MG63 (cell line): ENCODE measurements around the gene OR8G1. TPM values are rescaled to one million over a fixed set of nuclear protein-coding genes. Genes with fewer than 3 reads are reported as not detected.
"Not testable (repeated sequence)": the region's sequence is repeated elsewhere in the genome, so short reads cannot be mapped to it uniquely, and the experiment has no call there.

Source experiments
- DNase-seq: peaks from one replicate; pipeline ENCODE4 v3.0.0-alpha.2; 2020
- H3K27me3 ChIP-seq: fragments of 250-450 bp; sonication (Bioruptor Pico); 2 replicates; pipeline ENCODE4 v1.5.1; 2020; ENCODE audit warnings: mild to moderate bottlenecking, moderate library complexity
- H3K36me3 ChIP-seq: fragments of 250-450 bp; sonication (Bioruptor Pico); 2 replicates; pipeline ENCODE4 v1.5.1; 2020; ENCODE audit warnings: mild to moderate bottlenecking, moderate library complexity
- H3K4me3 ChIP-seq: fragments of 250-450 bp; sonication (Bioruptor Pico); 2 replicates; pipeline ENCODE4 v1.5.1; 2020; ENCODE audit warnings: mild to moderate bottlenecking, moderate library complexity
- H3K9me3 ChIP-seq: fragments of 250-450 bp; sonication (Bioruptor Pico); 2 replicates; pipeline ENCODE4 v1.5.1; 2020; ENCODE audit warnings: mild to moderate bottlenecking, moderate library complexity
- total RNA-seq: library from RNA; depleted of rRNA; stranded (reverse); fragments of >200 nt; shearing (Covaris generic); gene quantifications from 2 replicates; pipeline ENCODE4 v1.2.3, GENCODE V29; 2014; ENCODE audit warnings: low replicate concordance

Gene OR8G1
- total RNA-seq, 1 experiment from 2014 or later = not detected

DNA sequence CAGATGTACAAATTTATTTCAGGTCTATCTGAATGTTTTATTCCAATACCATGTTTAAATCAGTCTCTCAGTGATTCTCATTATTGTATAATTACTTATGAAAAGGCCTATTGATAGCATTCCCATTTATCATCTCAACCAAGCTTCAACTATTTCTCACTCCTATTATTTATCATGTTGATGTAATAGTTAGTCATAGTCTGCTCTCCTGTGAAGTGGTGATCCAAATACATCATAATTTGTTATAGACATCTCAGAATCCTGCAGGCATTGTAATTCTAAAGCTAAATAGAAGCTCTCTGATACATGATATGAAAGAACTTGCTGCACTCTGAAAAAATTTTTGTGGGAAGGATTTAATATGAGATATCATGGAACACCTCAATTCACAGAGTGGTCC, 21.8 kb upstream of the OR8G1 start:
- Histone ChIP-seq H3K4me3 (no peak overlapping the region), H3K27me3 (0 out of 2 replicates have a peak, but pooled peaks cover 2% of the 10 kb centered on the region), H3K36me3 (no peaks in the 10 kb centered on the region), H3K9me3 (no peaks in the 10 kb centered on the region)
- no peak for DNase-seq

DNA sequence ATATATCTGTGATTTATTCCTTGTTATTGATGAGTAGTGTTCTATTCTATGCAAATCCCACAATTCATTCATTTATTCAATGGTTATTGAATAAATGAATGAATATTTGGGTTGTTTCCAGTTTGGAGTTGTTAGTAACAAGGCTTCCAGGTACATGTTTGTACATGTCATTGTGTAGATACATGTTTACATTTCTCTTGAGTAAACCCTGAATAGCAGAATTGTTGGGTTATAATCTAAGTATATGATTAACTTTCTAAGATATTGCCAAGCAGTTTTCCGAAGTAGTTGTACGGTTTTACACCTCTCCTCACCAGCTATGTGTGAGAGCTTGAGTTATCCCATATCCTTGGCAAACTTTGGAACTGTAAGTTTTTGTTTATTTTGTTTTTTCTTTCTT, 18.5 kb upstream of the OR8G1 start:
- no peaks in the 10 kb centered on the region for H3K9me3 ChIP-seq
- H3K27me3 ChIP-seq = 0 out of 2 replicates have a peak, but pooled peaks cover 2% of the 10 kb centered on the region
- no peak for DNase-seq
- H3K36me3 ChIP-seq = no peaks in the 10 kb centered on the region
- H3K4me3 ChIP-seq = no peak overlapping the region

DNA sequence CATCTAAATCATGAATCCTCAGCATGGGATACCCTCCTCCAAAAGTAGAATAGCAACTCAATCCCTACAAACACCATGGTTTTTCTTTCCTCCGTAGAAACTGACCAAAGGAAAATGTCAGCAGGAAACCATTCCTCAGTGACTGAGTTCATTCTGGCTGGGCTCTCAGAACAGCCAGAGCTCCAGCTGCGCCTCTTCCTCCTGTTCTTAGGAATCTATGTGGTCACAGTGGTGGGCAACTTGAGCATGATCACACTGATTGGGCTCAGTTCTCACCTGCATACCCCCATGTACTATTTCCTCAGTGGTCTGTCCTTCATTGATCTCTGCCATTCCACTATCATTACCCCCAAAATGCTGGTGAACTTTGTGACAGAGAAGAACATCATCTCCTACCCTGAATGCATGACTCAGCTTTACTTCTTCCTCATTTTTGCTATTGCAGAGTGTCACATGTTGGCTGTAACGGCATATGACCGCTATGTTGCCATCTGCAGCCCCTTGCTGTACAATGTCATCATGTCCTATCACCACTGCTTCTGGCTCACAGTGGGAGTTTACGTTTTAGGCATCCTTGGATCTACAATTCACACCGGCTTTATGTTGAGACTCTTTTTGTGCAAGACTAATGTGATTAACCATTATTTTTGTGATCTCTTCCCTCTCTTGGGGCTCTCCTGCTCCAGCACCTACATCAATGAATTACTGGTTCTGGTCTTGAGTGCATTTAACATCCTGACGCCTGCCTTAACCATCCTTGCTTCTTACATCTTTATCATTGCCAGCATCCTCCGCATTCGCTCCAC, 16.1 kb upstream of the OR8G1 start:
- DNase-seq = peak; percentile 3
- H3K9me3 ChIP-seq = not testable (repeated sequence)

DNA sequence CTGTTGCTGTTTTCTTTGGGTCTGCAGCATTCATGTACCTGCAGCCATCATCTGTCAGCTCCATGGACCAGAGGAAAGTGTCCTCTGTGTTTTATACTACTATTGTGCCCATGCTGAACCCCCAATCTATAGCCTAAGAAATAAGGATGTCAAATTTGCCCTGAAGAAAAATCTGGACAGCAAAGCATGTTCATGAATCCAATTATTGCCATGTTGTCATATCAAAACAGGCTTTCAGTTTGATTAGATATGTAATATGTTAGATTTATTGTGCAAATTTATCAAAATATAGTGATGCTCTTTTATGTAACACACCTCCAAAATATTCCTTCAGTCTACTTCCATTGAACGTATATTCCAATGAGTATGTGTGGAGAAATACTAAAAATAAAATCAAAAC, 15.4 kb upstream of the OR8G1 start:
- Histone ChIP-seq H3K27me3 (no peaks in the 10 kb centered on the region), H3K4me3 (no peak overlapping the region), H3K9me3 (no peaks in the 10 kb centered on the region), H3K36me3 (no peaks in the 10 kb centered on the region)
- no peak for DNase-seq

More for the DNA sequence above, 16.1 kb upstream of the OR8G1 start:
- not testable (repeated sequence) for H3K27me3 ChIP-seq, H3K4me3 ChIP-seq, H3K36me3 ChIP-seq

DNA sequence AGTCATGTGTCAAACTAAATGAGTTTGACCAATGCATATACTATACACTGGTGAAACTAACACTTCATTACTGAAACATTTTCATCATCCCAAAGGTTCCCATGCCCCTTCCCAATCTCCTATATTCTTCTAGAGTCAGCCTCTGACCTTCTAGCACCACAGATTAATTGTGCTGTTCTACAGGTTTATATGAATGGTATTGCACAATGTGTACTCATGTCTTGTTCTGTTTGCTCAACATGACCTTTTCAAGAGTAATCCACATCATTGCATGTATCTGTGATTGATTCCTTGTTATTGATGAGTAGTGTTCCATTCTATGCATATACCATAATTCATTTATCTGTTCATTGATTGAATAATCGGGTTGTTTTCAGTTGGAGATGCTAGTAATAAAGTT, 7.5 kb upstream of the OR8G1 start:
- DNase-seq = no peak
- Histone ChIP-seq H3K9me3 (no peaks in the 10 kb centered on the region), H3K36me3 (no peaks in the 10 kb centered on the region), H3K27me3 (no peaks in the 10 kb centered on the region; the same call in 1 of the 2 replicates), H3K4me3 (no peak overlapping the region)

DNA sequence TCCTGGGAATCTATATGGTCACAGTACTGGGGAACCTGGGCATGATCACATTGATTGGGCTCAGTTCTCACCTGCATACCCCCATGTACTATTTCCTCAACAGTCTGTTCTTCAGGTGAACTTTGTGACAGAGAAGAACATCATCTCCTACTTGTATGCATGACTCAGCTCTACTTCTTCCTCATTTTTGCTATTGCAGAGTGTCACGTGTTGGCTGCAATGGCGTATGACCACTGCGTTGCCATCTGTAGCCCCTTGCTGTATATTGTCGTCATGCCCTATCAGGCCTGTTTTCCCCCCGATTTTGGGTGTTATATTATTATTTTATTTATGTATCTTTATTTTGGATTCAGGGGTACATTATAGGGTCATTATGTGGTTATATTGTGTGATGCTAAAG, 2.4 kb upstream of the OR8G1 start:
- no peak for DNase-seq
- peaks cover 2% of the 10 kb centered on the region; the same call in 1 of the 2 replicates for H3K27me3 ChIP-seq
- H3K36me3 ChIP-seq = no peaks in the 10 kb centered on the region
- no peak overlapping the region for H3K4me3 ChIP-seq
- H3K9me3 ChIP-seq = no peaks in the 10 kb centered on the region

DNA sequence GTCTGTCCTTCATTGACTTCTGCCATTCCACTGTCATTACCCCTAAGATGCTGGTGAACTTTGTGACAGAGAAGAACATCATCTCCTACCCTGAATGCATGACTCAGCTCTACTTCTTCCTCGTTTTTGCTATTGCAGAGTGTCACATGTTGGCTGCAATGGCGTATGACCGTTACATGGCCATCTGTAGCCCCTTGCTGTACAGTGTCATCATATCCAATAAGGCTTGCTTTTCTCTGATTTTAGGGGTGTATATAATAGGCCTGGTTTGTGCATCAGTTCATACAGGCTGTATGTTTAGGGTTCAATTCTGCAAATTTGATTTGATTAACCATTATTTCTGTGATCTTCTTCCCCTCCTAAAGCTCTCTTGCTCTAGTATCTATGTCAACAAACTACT, 9.0 kb downstream of the OR8G1 start:
- not testable (repeated sequence) for H3K27me3 ChIP-seq, H3K36me3 ChIP-seq, H3K9me3 ChIP-seq, H3K4me3 ChIP-seq, DNase-seq

DNA sequence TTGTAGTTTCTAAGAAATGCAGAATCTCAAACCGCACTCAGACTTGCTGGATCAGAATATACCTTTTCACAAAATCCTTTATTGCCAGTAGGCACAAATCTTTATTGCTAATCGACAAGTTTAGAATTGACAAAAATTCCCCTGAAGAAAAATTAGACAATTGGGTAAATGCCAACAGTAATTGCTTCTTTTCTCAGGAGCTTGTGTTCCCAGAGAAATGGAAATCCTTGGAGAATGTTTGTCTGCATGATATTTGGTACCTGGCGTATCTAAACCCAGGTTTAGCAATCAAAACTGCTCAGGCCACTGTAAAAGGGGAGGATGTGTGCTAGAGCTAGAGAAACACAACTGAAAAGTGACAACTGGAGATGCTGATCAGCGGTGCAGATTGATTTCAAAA, 15.2 kb downstream of the OR8G1 start, which contains the start of gene OR8G5:
TSS of gene OR8G5 (plus strand) at position 301 of the 400 bp plus-strand sequence. CDS start 8,556 bp downstream, outside the sequence.
- peaks cover 14% of the 10 kb centered on the region for H3K27me3 ChIP-seq
- H3K4me3 ChIP-seq = no peak within 1 kb of the TSS
- no peak for DNase-seq
- no peaks in the 10 kb centered on the region for H3K36me3 ChIP-seq
- H3K9me3 ChIP-seq = no peaks in the 10 kb centered on the region

DNA sequence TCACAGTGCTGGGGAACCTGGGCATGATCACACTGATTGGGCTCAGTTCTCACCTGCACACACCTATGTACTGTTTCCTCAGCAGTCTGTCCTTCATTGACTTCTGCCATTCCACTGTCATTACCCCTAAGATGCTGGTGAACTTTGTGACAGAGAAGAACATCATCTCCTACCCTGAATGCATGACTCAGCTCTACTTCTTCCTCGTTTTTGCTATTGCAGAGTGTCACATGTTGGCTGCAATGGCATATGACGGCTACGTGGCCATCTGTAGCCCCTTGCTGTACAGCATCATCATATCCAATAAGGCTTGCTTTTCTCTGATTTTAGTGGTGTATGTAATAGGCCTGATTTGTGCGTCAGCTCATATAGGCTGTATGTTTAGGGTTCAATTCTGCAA, 24.1 kb downstream of the OR8G1 start:
- not testable (repeated sequence) for H3K27me3 ChIP-seq, DNase-seq, H3K4me3 ChIP-seq, H3K36me3 ChIP-seq, H3K9me3 ChIP-seq

DNA sequence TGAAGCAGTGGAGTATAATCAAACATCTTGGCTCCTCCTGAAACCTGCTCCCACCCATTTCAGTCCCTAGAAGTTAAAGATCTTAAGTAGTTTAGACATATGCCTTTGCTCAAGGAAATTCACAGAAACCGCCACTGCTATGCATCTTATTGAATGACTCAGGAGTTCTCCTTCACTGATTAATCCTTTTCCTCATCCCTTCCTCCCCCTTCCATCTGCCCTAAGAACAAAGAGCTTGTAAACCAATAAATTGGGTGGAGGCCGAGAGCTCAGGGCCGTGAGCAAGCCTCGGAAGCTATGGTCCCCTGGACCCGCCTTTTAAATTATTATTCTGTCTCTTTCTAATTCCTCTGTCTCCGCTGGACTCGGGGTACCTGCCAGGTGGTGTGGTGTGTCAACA, 30.0 kb downstream of the OR8G1 start:
- not testable (repeated sequence) for H3K36me3 ChIP-seq, H3K27me3 ChIP-seq, DNase-seq, H3K9me3 ChIP-seq, H3K4me3 ChIP-seq

DNA sequence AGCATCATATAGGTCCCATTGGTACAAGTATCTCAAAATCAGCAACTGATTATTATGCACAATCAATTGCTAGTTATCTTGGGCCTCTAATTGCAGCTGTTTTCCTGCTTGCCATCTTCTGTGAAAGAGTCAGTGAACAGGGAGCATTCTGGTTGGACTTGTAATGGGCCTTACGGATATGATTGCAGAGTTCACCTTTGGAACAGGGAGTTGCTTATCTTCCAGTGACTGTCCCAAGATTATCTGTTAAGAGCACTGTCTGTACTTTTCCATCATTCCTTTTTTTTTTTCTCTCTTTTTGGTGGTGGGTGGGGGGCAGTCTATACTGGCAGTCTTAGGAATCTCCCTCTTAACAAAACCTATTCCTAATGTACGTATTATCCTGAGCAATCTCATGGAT, 33.1 kb downstream of the OR8G1 start:
- Histone ChIP-seq H3K27me3 (no peaks in the 10 kb centered on the region), H3K9me3 (no peaks in the 10 kb centered on the region), H3K4me3 (no peak overlapping the region), H3K36me3 (no peaks in the 10 kb centered on the region)
- no peak for DNase-seq

DNA sequence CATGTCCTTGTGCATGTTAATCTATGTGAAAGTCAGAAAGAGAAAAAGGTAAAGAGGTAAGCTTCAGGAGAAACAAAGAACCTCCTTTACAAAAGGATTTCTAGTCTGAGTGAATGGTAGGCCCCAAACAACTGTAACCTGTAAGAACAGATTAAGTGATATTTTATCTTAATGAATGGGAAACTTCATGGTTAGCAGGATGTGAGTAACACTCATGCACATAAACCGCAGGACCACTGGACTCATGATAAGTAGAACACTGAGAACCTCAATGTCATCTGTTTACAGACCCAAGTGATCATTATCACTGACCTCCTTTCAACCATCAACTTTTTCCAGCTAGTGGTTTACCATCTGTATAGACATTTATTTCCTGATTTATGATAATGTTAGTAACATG, 35.2 kb downstream of the OR8G1 start:
- no peak for DNase-seq
- Histone ChIP-seq H3K27me3 (no peaks in the 10 kb centered on the region), H3K9me3 (no peaks in the 10 kb centered on the region), H3K36me3 (no peaks in the 10 kb centered on the region), H3K4me3 (no peak overlapping the region)

DNA sequence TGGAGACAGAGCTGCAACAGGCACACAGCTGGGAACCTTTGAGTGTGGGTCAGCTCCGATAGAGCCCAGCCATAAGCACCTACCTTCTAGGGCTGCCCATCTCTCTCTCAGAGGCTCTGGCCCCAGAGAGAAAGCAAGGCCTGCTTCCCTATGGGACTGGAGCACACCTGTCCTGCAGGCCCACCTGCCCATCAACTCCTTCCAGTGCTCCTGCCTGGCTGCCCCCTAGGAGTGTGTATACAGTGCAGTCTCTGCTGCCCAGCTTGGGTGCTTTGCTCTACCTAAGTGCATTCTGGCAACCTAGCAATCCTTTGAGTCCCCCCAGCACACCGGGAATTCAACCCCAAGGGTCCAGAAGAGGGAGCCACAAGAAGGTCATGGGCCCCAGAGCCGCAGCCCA, 36.3 kb downstream of the OR8G1 start:
- no peak for DNase-seq
- Histone ChIP-seq H3K27me3 (no peaks in the 10 kb centered on the region), H3K4me3 (no peak overlapping the region)

DNA sequence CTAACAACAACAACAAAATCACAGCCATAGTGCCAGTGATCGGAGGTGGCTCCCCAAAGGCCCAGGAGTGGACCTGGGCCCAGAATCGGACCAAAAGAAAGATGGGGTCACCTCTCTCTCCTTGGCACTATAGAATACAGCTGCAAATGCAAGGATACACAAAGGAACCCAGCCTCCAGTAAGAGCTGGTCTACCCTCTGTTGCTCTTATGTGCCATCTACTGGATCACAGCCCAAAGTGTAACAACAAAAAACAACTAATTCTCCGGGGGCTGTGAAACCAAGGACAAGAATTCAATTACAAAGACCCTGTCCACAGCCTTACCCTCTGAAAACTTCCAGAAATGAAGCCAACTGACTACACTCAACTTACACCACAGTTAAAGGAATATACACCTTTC, 36.9 kb downstream of the OR8G1 start:
- H3K36me3 ChIP-seq = no peaks in the 10 kb centered on the region
- no peak for DNase-seq
- H3K27me3 ChIP-seq = no peaks in the 10 kb centered on the region
- no peak overlapping the region for H3K4me3 ChIP-seq
- H3K9me3 ChIP-seq = no peaks in the 10 kb centered on the region

More for the DNA sequence above, 36.3 kb downstream of the OR8G1 start:
- Histone ChIP-seq H3K36me3 (no peaks in the 10 kb centered on the region), H3K9me3 (no peaks in the 10 kb centered on the region)

DNA sequence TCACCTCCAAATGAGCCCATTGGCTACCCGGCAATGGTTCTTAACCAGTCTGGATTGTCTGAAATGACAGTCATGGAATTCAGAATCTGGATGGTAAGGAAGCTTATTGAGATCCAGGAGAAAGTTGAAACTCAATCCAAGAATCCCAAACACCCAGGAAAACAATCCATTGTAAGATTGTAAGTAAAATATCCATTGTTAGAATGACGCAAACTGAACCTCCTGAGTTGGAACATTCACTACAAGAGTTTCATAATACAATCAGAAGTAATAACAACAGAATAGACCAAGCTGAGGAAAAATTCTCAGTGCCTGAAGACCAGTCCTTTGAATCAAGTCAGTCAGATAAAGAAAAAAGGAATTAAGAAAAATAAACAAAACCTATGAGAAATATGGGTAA, 37.4 kb downstream of the OR8G1 start:
- H3K36me3 ChIP-seq = no peaks in the 10 kb centered on the region
- no peaks in the 10 kb centered on the region for H3K9me3 ChIP-seq
- H3K27me3 ChIP-seq = no peaks in the 10 kb centered on the region
- H3K4me3 ChIP-seq = no peak overlapping the region
- DNase-seq = no peak

DNA sequence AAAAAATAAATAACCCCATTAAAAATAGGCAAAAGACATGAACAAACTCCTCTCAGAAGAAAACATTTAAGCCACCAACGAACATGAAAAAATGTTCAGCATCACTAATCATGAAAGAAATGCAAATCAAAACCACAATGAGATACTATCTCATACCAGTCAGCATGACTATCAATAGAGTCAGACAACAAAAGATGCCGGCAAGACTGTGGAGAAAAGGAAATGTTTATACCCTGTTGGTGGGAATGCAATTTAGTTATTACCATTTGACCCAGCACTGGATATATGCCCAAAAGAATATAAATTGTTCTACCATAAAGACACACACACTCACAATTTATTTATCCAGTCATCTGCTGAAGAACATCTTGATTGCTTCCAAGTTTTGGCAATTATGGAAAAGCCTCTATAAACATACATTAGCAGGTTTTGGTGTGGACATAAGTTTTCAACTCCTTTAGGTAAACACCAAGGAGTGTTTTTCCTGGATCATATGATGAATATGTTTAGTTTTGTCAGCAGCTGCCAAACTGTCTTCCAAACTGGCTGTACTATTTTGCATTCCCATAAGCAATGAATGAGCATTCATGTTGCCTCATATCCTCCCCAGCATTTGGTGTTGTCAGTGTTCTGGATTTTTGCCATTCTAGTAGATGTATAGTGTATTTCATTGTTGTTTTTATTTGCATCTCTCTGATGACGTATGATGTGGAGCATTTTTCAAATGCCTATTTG, 44.9 kb downstream of the OR8G1 start:
- DNase-seq = peak; percentile 55
- H3K27me3 ChIP-seq = no peaks in the 10 kb centered on the region
- peaks cover 14% of the 10 kb centered on the region; the same call in 1 of the 2 replicates for H3K9me3 ChIP-seq
- no peaks in the 10 kb centered on the region for H3K36me3 ChIP-seq
- no peak overlapping the region for H3K4me3 ChIP-seq

DNA sequence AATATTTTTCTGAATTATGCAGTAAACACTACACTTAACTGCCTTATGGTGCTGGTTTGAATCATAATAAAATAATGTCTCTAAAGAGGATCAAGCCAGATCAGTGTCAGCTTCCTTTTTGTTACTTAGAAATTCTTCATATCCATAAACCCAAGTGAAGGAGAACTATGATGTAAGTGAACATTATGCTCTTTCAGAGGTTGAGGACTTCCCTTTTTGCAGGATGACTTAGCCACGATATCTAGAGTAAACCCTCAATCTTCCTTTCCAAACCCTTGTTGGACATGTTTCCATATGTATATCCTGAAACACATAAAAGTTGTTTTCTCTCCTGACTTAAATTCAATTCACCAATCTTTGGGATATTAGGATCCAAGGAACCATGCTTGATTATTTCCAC, 53.8 kb downstream of the OR8G1 start:
- no peaks in the 10 kb centered on the region for H3K36me3 ChIP-seq
- 0 out of 2 replicates have a peak, but pooled peaks cover 5% of the 10 kb centered on the region for H3K9me3 ChIP-seq
- DNase-seq = no peak
- H3K4me3 ChIP-seq = no peak overlapping the region
- H3K27me3 ChIP-seq = no peaks in the 10 kb centered on the region

DNA sequence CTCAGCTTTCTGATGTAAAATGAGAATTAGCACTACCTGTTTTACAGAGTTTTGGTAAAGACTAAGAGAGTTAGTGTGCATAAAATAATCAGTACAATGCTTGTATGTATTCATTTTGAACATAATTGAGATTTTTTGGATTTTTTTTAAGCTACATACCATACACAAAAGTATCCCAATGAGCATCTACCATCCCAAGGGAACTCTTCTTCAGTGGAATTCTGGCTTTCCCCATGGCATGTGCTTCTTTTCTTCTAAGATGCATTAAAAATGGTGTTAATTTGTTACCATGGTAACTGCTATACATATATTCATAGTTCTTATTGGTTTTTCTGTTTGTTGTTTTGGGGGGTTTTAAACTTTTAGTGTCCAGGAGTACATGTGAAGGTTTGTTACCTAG, 55.1 kb downstream of the OR8G1 start:
- H3K27me3 ChIP-seq = no peaks in the 10 kb centered on the region
- no peak for DNase-seq
- H3K9me3 ChIP-seq = no peaks in the 10 kb centered on the region; the same call in 1 of the 2 replicates

More for the DNA sequence above, 55.1 kb downstream of the OR8G1 start:
- Histone ChIP-seq H3K4me3 (no peak overlapping the region), H3K36me3 (no peaks in the 10 kb centered on the region)
